DND-41 (cell line): ENCODE measurements around the gene ERC2.

ENCODE experiments used
- ATAC-seq: fragments of 200-7000 bp; cut with Tn5 transposase; 3 replicates; pipeline ENCODE4 v1.9.1; 2021; ENCODE audit warnings: low read depth; ENCODE audit not compliant: insufficient read depth
- DNase-seq: peaks from one replicate; pipeline ENCODE4 v3.0.0-alpha.2; 2020
- H2AFZ ChIP-seq: 2 replicates; pipeline ENCODE4 v1.6.0; 2012; ENCODE audit warnings: low read depth, low read length
- H3K27ac ChIP-seq: 2 replicates; pipeline ENCODE4 v1.5.1; 2012; ENCODE audit warnings: low read length, inconsistent platforms
- H3K27me3 ChIP-seq: fragments of 200-600 bp; sonication (generic); 2 replicates; pipeline ENCODE4 v1.6.0; 2012; ENCODE audit warnings: low read length, mild to moderate bottlenecking, inconsistent platforms; ENCODE audit not compliant: insufficient read depth, poor library complexity
- H3K36me3 ChIP-seq: 2 replicates; pipeline ENCODE4 v1.5.1; 2012; ENCODE audit warnings: low read length, inconsistent platforms; ENCODE audit not compliant: insufficient read depth
- H3K4me1 ChIP-seq: 2 replicates; pipeline ENCODE4 v1.5.1; 2012; ENCODE audit warnings: mild to moderate bottlenecking, low read length; ENCODE audit not compliant: insufficient read depth
- H3K4me2 ChIP-seq: 2 replicates; pipeline ENCODE4 v1.6.0; 2012; ENCODE audit warnings: mild to moderate bottlenecking, moderate library complexity, low read length, inconsistent platforms; ENCODE audit not compliant: insufficient read depth
- H3K4me3 ChIP-seq, 2 experiments: fragments of 200-600 bp in 1 of 2; shearing (Covaris generic) in 1 of 2; 2 replicates each; pipeline ENCODE4 v1.5.1; 2012 to 2016; ENCODE audit warnings: inconsistent platforms in 2 of 2, low read length in 2 of 2, mild to moderate bottlenecking in 2 of 2, low read depth in 1 of 2, moderate library complexity in 1 of 2
- H3K79me2 ChIP-seq: 2 replicates; pipeline ENCODE4 v1.6.0; 2012; ENCODE audit warnings: low read length, inconsistent platforms; ENCODE audit not compliant: insufficient read depth
- H3K9ac ChIP-seq: 2 replicates; pipeline ENCODE4 v1.6.0; 2012; ENCODE audit warnings: low read depth, mild to moderate bottlenecking, inconsistent platforms, low read length, moderate library complexity
- H3K9me3 ChIP-seq: 2 replicates; pipeline ENCODE4 v1.5.1; 2012; ENCODE audit warnings: low read length, moderate library complexity, mild to moderate bottlenecking, inconsistent platforms; ENCODE audit not compliant: insufficient read depth, severe bottlenecking
- H4K20me1 ChIP-seq: 2 replicates; pipeline ENCODE4 v1.6.0; 2012; ENCODE audit warnings: low read length; ENCODE audit not compliant: insufficient read depth
- CTCF ChIP-seq: IDR thresholded peaks from 2 replicates; pipeline ENCODE4 v1.5.1; 2012; ENCODE audit warnings: borderline replicate concordance, low read length, moderate library complexity, mild to moderate bottlenecking; ENCODE audit not compliant: poor library complexity, severe bottlenecking; ENCODE audit errors: extremely low read depth
- EZH2 ChIP-seq: IDR thresholded peaks from 3 replicates; pipeline ENCODE4 v1.6.1; 2012; ENCODE audit warnings: borderline replicate concordance, low read depth, mild to moderate bottlenecking, moderate library complexity, low read length, inconsistent platforms; ENCODE audit not compliant: severe bottlenecking

ERC2 gene

GRCh38 chr3:55751730-55752129 lies 716.5 kb downstream of the ERC2 start:
- Histone ChIP-seq H3K4me1 (no peaks in the 10 kb centered on the region), H3K4me2 (no peak overlapping the region), H3K9ac (no peak overlapping the region), H3K4me3 (no peak overlapping the region), H4K20me1 (no peaks in the 10 kb centered on the region), H3K36me3 (no peaks in the 10 kb centered on the region), H2AFZ (no peak overlapping the region), H3K27me3 (peaks cover 4% of the 10 kb centered on the region), H3K9me3 (no peaks in the 10 kb centered on the region), H3K79me2 (no peaks in the 10 kb centered on the region), H3K27ac (no peak overlapping the region)
- no peak for TF ChIP-seq EZH2
- no peak for TF ChIP-seq CTCF
- DNase-seq (no peak), ATAC-seq (no peak)

- no peak overlapping the region for H2AFZ ChIP-seq
- no peak overlapping the region for H3K4me2 ChIP-seq
- H3K27ac ChIP-seq = no peak overlapping the region
- H3K36me3 ChIP-seq = no peaks in the 10 kb centered on the region
- H3K4me1 ChIP-seq = no peaks in the 10 kb centered on the region
- TF ChIP-seq CTCF = no peak
- no peak for TF ChIP-seq EZH2
- H3K4me3 ChIP-seq = no peak overlapping the region
- no peak for DNase-seq
- no peaks in the 10 kb centered on the region for H4K20me1 ChIP-seq
- no peak for ATAC-seq
- H3K79me2 ChIP-seq = no peaks in the 10 kb centered on the region
- H3K9ac ChIP-seq = no peak overlapping the region
- no peaks in the 10 kb centered on the region for H3K9me3 ChIP-seq
- H3K27me3 ChIP-seq = no peaks in the 10 kb centered on the region
These were observed 717.7 kb downstream of the ERC2 start for GRCh38 chr3:55750525-55750924.

- H2AFZ ChIP-seq = no peak overlapping the region
- no peaks in the 10 kb centered on the region for H3K4me1 ChIP-seq
- no peaks in the 10 kb centered on the region for H3K9me3 ChIP-seq
- H3K79me2 ChIP-seq = no peaks in the 10 kb centered on the region
- DNase-seq (no peak), ATAC-seq (no peak)
- no peak overlapping the region for H3K9ac ChIP-seq
- no peaks in the 10 kb centered on the region for H3K27me3 ChIP-seq
- H3K4me2 ChIP-seq = no peak overlapping the region
- H3K4me3 ChIP-seq = no peak overlapping the region
- no peaks in the 10 kb centered on the region for H4K20me1 ChIP-seq
- no peak overlapping the region for H3K27ac ChIP-seq
- H3K36me3 ChIP-seq = no peaks in the 10 kb centered on the region
- no peak for TF ChIP-seq EZH2
- no peak for TF ChIP-seq CTCF
These were observed 719.2 kb downstream of the ERC2 start for GRCh38 chr3:55749036-55749435.

GRCh38 chr3:55746808-55747413 lies 721.4 kb downstream of the ERC2 start:
- ATAC-seq = no peak
- H3K4me3 ChIP-seq = no peak overlapping the region
- H4K20me1 ChIP-seq = no peaks in the 10 kb centered on the region
- no peak overlapping the region for H3K27ac ChIP-seq
- H3K4me1 ChIP-seq = no peaks in the 10 kb centered on the region
- H3K4me2 ChIP-seq = no peak overlapping the region
- no peaks in the 10 kb centered on the region for H3K79me2 ChIP-seq
- no peak overlapping the region for H2AFZ ChIP-seq
- H3K9me3 ChIP-seq = no peaks in the 10 kb centered on the region
- H3K9ac ChIP-seq = no peak overlapping the region
- H3K36me3 ChIP-seq = no peaks in the 10 kb centered on the region
- no peak for DNase-seq
- no peaks in the 10 kb centered on the region for H3K27me3 ChIP-seq
- TF ChIP-seq CTCF (peak; percentile 44), EZH2 (no peak)
